HFFc6 (cell line): ENCODE measurements around the gene CDH22. TPM values are rescaled to one million over a fixed set of nuclear protein-coding genes. Genes with fewer than 3 reads are reported as not detected.
A peak's percentile ranks its signal among the peaks of the same experiment; 100 is the strongest.

Experiments
- DNase-seq: peaks from one replicate; pipeline ENCODE4 v3.0.0-alpha.2; 2018
- H3K27ac Mint-ChIP-seq: 2 replicates; pipeline ENCODE4 v1.8.0; 2020; ENCODE audit warnings: mild to moderate bottlenecking, mixed read lengths
- H3K27me3 Mint-ChIP-seq: 2 replicates; pipeline ENCODE4 v1.8.0; 2021; ENCODE audit warnings: mild to moderate bottlenecking, moderate library complexity, mixed read lengths; ENCODE audit not compliant: insufficient read depth
- H3K36me3 Mint-ChIP-seq: 2 replicates; pipeline ENCODE4 v1.8.0; 2021; ENCODE audit warnings: low read depth, mixed read lengths
- H3K4me1 Mint-ChIP-seq: 2 replicates; pipeline ENCODE4 v1.8.0; 2020; ENCODE audit warnings: low read depth, mixed read lengths
- H3K4me3 Mint-ChIP-seq: 2 replicates; pipeline ENCODE4 v1.8.0; 2020; ENCODE audit warnings: mild to moderate bottlenecking, moderate library complexity, mixed read lengths
- H3K9me3 Mint-ChIP-seq: 2 replicates; pipeline ENCODE4 v1.8.0; 2020; ENCODE audit warnings: mild to moderate bottlenecking, mixed read lengths
- total RNA-seq, 6 experiments: library from RNA; stranded (reverse); fragmentation: NEBNext Ultra II Directional; extraction: Animal tissue kit (Norgen Biotek cat#: 25700); gene quantifications; 2 replicates in 1 of 6; 3 replicates in 5 of 6; pipeline ENCODE4 v1.2.3, GENCODE V29; 2021
- TF ChIP-seq, protein P1 (sequence below): fragments of 200-600 bp; sonication (generic); IDR thresholded peaks from 2 replicates; pipeline ENCODE4 v1.5.0; 2021; ENCODE audit warnings: antibody characterized with exemption, mild to moderate bottlenecking

Gene CDH22
- total RNA-seq, 6 experiments from 2014 or later = not detected

DNA sequence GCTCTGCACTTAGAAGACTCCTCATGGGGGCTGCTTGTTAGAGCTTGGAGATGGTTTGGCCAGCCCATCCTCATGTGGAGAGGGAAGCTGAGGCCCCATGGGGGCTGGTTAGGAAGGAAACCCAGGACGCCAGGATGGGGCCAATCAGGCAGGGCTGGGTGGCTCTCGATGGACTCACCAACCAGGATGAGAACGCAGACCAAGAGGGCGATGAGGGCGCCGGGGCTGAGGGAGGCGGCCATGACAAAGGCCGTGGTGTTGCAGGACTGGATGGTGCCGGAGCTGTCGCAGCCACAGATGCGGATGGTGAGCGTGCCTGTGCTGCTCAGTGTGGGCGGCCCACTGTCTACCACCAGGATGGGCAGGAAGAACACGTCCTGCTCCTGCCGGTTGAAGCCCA is 130.5 kb downstream of the CDH22 start:
- DNase-seq = no peak
- Mint-ChIP-seq H3K36me3 (no peaks in the 10 kb centered on the region), H3K27ac (no peak overlapping the region), H3K9me3 (no peaks in the 10 kb centered on the region), H3K27me3 (peaks cover 37% of the 10 kb centered on the region), H3K4me1 (no peaks in the 10 kb centered on the region), H3K4me3 (no peak overlapping the region)
- TF ChIP-seq, protein P1, sequence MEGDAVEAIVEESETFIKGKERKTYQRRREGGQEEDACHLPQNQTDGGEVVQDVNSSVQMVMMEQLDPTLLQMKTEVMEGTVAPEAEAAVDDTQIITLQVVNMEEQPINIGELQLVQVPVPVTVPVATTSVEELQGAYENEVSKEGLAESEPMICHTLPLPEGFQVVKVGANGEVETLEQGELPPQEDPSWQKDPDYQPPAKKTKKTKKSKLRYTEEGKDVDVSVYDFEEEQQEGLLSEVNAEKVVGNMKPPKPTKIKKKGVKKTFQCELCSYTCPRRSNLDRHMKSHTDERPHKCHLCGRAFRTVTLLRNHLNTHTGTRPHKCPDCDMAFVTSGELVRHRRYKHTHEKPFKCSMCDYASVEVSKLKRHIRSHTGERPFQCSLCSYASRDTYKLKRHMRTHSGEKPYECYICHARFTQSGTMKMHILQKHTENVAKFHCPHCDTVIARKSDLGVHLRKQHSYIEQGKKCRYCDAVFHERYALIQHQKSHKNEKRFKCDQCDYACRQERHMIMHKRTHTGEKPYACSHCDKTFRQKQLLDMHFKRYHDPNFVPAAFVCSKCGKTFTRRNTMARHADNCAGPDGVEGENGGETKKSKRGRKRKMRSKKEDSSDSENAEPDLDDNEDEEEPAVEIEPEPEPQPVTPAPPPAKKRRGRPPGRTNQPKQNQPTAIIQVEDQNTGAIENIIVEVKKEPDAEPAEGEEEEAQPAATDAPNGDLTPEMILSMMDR = no peak

DNA sequence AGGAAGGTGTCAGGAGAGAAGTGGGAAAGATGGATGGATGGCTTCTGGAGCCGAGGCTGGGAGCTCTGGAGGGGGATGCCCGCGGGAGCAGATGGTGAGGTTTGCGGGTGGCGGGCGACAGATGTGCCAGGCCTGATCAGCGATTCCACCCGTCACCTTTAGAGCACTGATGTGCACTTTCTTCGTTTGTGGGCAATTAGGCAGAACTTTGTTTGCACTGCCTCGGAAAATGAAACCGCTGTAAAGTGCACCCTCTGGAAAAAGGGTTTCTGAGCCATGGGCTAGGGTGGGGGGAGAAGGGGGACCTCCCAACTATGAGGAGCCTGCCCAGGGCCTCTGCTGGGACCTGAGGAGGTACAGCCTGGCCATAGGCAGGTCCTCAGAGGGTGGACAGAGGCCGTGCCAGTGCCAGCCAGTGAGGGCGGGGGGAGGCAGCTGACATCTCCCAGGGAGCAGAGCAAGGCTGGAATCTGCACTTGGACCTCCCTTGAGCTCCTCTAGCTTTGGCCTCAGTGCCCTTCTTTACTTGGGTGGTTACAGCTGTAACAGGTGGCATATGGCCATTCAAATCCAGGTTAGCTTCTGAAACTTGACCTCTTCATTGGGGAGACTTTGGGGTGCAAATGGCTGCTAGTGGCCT is 131.4 kb downstream of the CDH22 start:
- no peaks in the 10 kb centered on the region for H3K4me1 Mint-ChIP-seq
- H3K4me3 Mint-ChIP-seq = no peak overlapping the region
- no peaks in the 10 kb centered on the region for H3K36me3 Mint-ChIP-seq
- H3K9me3 Mint-ChIP-seq = no peaks in the 10 kb centered on the region
- peaks cover 42% of the 10 kb centered on the region for H3K27me3 Mint-ChIP-seq
- DNase-seq = no peak
- H3K27ac Mint-ChIP-seq = no peak overlapping the region
- TF ChIP-seq, protein P1 = no peak

DNA sequence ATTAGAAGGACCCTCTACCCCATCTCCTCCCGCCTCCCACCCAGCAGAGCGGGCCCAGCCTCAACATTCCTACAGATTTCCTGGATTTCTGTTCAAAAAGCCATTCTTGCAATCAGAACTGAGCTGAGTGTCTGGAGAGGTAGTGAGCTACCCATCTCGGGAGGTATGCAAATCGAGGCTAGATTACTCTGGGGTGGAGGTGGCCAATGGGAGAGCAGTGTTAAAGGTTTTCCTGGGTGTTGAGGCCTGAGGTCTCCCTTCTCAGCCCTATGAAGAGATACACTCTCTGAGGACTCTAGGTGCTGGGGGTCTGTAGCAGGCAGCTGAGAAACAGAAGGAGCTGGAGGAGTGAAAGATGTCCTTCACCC is 133.2 kb downstream of the CDH22 start:
- TF ChIP-seq, protein P1 = no peak
- Mint-ChIP-seq H3K4me3 (no peak overlapping the region), H3K27me3 (peaks cover 41% of the 10 kb centered on the region), H3K4me1 (no peaks in the 10 kb centered on the region), H3K27ac (no peak overlapping the region), H3K36me3 (no peaks in the 10 kb centered on the region), H3K9me3 (no peaks in the 10 kb centered on the region)
- no peak for DNase-seq

DNA sequence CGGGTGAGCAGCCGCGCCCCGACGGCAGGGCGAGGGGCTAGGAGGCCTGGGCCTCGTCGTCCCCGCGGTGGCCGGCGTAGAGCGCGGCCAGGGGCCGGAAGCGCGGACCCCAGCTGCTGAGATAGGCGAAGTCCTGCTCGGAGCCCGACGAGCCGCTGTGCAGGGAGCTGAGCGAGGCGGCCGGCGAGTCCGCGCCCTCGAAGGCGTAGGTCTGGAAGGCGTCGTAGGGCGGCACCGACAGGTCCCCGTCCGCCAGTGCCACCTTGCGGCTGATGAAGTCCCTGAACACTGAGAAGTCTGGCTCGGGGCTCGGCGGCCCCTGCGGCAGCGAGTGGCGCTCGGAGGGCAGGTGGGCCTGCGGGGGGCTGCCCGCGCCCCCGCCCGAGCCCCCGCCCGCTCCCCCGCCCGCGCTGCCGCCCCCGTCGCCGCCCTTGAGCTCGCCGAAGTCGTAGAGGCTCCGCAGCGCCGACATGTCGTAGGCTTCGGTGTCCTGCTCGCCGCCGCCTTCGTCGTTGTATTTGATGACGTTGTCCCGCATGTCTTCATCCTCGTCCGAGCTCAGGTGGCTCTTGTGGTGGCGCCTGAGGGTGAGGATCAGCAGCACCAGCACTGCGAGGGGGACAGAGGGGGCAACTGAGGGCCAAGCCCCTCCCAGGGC is 133.7 kb downstream of the CDH22 start:
- H3K4me1 Mint-ChIP-seq = no peaks in the 10 kb centered on the region
- no peaks in the 10 kb centered on the region for H3K36me3 Mint-ChIP-seq
- no peak overlapping the region for H3K27ac Mint-ChIP-seq
- peaks cover 41% of the 10 kb centered on the region for H3K27me3 Mint-ChIP-seq
- H3K9me3 Mint-ChIP-seq = no peaks in the 10 kb centered on the region
- H3K4me3 Mint-ChIP-seq = no peak overlapping the region
- TF ChIP-seq, protein P1 = peak; percentile 60
- DNase-seq = no peak

DNA sequence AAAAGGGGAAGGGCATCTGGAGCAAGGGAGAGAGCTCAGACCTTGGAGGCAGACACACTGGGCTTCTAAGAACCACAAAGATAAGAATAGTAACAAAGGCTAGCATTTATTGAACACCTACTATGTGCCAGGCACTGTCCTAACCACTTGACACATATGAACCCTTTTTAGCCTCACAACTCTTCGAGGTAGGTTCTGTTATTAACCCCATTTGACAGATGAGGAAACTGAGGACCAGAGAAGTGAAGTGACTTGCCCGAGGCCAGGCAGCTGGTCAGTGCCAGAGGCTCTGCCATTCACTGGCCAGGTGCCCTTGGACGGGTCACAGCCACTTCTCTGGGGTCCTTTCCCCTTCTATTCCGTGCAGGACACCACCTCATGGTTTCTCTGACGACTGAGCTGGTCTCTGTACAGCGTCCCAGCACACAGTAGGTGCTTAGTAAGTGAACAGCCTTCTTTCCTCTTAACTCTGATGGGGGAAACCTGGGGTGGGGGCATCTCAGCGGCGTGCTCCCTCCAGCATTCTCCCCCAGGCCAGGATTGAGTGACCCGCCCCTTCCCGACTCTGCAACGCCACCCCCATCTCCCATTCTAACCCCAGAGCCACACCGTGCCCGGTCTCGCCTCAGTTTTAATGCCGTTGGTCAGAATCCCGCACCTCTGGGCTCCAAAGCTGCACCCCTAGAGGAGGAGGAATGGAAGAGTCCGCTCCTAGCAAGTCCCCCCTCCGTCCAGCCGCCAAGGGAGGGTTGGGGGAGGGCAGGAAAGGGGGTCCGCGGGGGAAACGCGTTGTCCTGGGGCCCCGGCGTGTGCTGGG is 134.4 kb downstream of the CDH22 start:
- Mint-ChIP-seq H3K9me3 (no peaks in the 10 kb centered on the region), H3K4me1 (no peaks in the 10 kb centered on the region), H3K4me3 (no peak overlapping the region), H3K36me3 (no peaks in the 10 kb centered on the region), H3K27me3 (peaks cover 36% of the 10 kb centered on the region), H3K27ac (no peak overlapping the region)
- no peak for DNase-seq
- TF ChIP-seq, protein P1 = no peak
